GM13976 (cell line): ENCODE measurements around the gene UGCG.

Experiments used
- DNase-seq: peaks from one replicate; pipeline ENCODE4 v3.0.0; 2012; ENCODE audit warnings: low spot score
- in situ Hi-C: fragments of 300-500 bp; cut with MboI; formaldehyde crosslinking; loops from one replicate; pipeline ENCODE4 v1.12.0; 2022; ENCODE audit warnings: low sequenced_read_pairs, mixed read lengths, inconsistent platforms; ENCODE audit not compliant: unreplicated experiment
- TF ChIP-seq, protein P1 (sequence below): IDR thresholded peaks from 2 replicates; pipeline ENCODE4 v1.5.1; 2012; ENCODE audit warnings: borderline replicate concordance, mild to moderate bottlenecking; ENCODE audit not compliant: insufficient read depth; ENCODE audit errors: extremely low read depth, missing control alignments, control extremely low read depth

UGCG gene

GRCh38 chr9:111978616-111979015 is 82.0 kb downstream of the UGCG start:
- DNase-seq: no peak
- TF ChIP-seq, protein P1, sequence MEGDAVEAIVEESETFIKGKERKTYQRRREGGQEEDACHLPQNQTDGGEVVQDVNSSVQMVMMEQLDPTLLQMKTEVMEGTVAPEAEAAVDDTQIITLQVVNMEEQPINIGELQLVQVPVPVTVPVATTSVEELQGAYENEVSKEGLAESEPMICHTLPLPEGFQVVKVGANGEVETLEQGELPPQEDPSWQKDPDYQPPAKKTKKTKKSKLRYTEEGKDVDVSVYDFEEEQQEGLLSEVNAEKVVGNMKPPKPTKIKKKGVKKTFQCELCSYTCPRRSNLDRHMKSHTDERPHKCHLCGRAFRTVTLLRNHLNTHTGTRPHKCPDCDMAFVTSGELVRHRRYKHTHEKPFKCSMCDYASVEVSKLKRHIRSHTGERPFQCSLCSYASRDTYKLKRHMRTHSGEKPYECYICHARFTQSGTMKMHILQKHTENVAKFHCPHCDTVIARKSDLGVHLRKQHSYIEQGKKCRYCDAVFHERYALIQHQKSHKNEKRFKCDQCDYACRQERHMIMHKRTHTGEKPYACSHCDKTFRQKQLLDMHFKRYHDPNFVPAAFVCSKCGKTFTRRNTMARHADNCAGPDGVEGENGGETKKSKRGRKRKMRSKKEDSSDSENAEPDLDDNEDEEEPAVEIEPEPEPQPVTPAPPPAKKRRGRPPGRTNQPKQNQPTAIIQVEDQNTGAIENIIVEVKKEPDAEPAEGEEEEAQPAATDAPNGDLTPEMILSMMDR: no peak
- in situ Hi-C loops: no loop called here

DNA sequence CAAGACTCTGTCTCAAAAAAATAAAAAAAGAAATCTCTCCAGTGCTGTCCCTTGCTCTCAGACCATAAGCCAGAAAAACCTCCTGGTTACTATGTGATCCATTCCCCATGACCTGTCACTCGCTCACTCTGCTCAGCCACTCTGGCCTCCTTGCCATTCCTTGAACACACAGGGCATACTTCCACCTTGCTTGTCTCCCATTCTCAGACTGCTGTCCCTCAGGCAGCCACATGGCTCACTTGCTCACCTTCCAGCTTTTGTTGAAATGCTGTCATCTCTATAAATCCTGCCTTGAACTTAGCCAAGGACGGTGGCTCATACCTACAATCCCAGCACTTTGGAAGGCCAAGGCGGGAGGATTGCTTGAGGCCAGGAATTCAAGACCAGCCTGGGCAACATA is 82.9 kb downstream of the UGCG start:
- DNase-seq: no peak
- TF ChIP-seq, protein P1: no peak
- in situ Hi-C loops: no loop called here

GRCh38 chr9:111980398-111980797 is 83.8 kb downstream of the UGCG start:
- TF ChIP-seq, protein P1: no peak
- DNase-seq: no peak
- in situ Hi-C loops: no loop called here

DNA sequence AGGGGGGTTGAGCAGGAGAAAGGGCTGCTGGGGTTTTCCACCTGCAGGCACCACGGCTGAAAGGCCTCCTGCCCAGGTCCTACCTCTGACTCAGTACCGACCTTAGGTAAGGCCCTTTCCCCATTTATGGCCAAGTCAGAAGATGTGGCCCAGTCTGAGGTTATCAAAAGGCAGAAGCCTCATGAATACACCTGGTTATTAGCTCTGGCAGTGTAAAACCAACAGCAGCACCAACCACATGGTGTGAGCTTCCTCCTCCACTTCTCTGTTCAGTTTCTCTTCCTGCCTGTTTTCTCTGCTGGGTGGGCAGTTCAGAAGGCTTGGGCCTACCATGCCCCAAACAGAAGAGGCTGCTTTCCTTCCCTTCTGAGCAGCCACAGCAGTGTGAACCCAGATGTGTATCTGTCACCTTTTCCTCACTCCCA is 86.9 kb downstream of the UGCG start:
- in situ Hi-C loops: no loop called here
- TF ChIP-seq, protein P1: no peak
- peak; percentile 42 for DNase-seq

DNA sequence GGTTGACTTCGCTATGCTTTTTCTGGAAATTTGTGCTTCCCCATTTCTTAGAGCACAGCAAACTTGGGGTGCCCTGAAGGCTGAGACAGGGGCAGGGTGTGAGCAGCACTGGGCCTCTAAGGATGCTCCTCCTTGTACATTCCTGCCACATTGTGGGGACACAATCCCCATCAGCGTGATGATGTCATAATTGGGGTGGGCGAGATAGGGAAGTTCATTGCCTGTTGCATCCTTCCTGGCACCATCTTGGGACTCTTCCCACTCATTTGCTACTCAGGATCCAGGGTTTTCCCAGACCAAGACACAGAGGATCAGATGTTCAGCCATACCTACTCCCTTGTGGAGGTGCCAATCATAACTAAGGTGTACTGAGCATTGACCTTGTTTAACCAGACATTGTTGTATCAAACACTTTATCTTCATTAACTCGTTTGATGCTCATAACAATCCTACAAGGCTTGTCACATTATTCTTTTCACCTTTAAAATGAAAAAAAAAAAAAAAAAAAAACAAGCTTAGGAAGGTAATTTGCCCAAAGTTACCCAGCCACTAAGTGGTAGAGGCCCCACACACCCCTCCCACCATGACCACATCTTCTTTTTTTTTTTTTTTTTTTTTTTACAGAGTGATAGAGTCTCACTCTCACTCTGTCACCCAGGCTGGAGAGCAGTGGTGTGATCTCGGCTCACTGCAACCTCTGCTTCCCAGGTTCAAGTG is 87.6 kb downstream of the UGCG start:
- in situ Hi-C loops: no loop called here
- DNase-seq: no peak
- TF ChIP-seq, protein P1: no peak
